SK-N-SH (cell line): ENCODE data around the gene NRDC. TPM values are rescaled to one million over a fixed set of nuclear protein-coding genes. Genes with fewer than 3 reads are reported as not detected.
A peak's percentile ranks its signal among the peaks of the same experiment; 100 is the strongest.

Experiments
- CTCF ChIA-PET: fragments of 300-600, 350-600 bp; formaldehyde crosslinking; extraction: SDS; loops from one replicate; lab custom pipeline; 2021; lab: Yijun Ruan, JAX
- POLR2A ChIA-PET: fragments of 350-600 bp; sonication (Branson Sonifier 250); formaldehyde crosslinking; extraction: SDS; loops from one replicate; lab custom pipeline; 2020; ENCODE audit warnings: antibody characterized with exemption, inconsistent platforms; lab: Yijun Ruan, JAX
- DNase-seq: peaks from one replicate; pipeline ENCODE4 v3.0.0; 2012
- H2AFZ ChIP-seq: fragments of 200-600 bp; sonication (generic); 2 replicates; pipeline ENCODE4 v1.8.1; 2016; ENCODE audit warnings: antibody characterized with exemption, mild to moderate bottlenecking, low read depth
- H3F3A ChIP-seq: fragments of 200-600 bp; sonication (generic); replicated peaks from 2 replicates; pipeline ENCODE3; 2016; ENCODE audit warnings: antibody characterized with exemption, mild to moderate bottlenecking; ENCODE audit not compliant: insufficient read depth
- H3K27ac ChIP-seq, 2 experiments: fragments of 200-500 bp in 1 of 2; fragments of 200-600 bp in 1 of 2; sonication (Bioruptor generic) in 1 of 2; sonication (generic), shearing (Covaris generic) in 1 of 2; 2 replicates each; pipeline versions ENCODE4 v1.5.1 to v1.6.1; 2014 to 2016; ENCODE audit warnings: low read depth in 2 of 2, inconsistent platforms in 1 of 2, low read length in 1 of 2, mild to moderate bottlenecking in 1 of 2, mixed read lengths in 1 of 2
- H3K27me3 ChIP-seq: fragments of 200-600 bp; sonication (generic), shearing (Covaris generic); 2 replicates; pipeline ENCODE4 v1.6.1; 2016; ENCODE audit warnings: mixed run types; ENCODE audit not compliant: insufficient read depth
- H3K36me3 ChIP-seq, 2 experiments: fragments of 200-500 bp in 1 of 2; fragments of 200-600 bp in 1 of 2; sonication (Bioruptor generic) in 1 of 2; sonication (generic) in 1 of 2; replicated peaks in 1 of 2; 2 replicates each; pipeline versions ENCODE3 to v1.5.1; 2014 to 2016; ENCODE audit warnings: low read length in 1 of 2, mild to moderate bottlenecking in 1 of 2; ENCODE audit not compliant: insufficient read depth in 2 of 2, control insufficient read depth in 1 of 2
- H3K4me1 ChIP-seq, 2 experiments: fragments of 200-500 bp in 1 of 2; fragments of 200-600 bp in 1 of 2; sonication (Bioruptor generic) in 1 of 2; sonication (generic), shearing (Covaris generic) in 1 of 2; 2 replicates each; pipeline versions ENCODE4 v1.5.1 to v1.6.1; 2014 to 2016; ENCODE audit warnings: low read depth in 1 of 2, low read length in 1 of 2, mixed run types in 1 of 2; ENCODE audit not compliant: insufficient read depth in 2 of 2, control insufficient read depth in 1 of 2
- H3K4me2 ChIP-seq: fragments of 200-600 bp; sonication (generic), shearing (Covaris generic); 2 replicates; pipeline ENCODE4 v1.6.1; 2017; ENCODE audit warnings: mixed run types
- H3K4me3 ChIP-seq, 2 experiments: fragments of 200-500 bp in 1 of 2; fragments of 200-600 bp in 1 of 2; sonication (Bioruptor generic) in 1 of 2; sonication (generic), shearing (Covaris generic) in 1 of 2; 2 replicates each; pipeline versions ENCODE4 v1.5.1 to v1.8.1; 2014 to 2016; ENCODE audit warnings: low read depth in 2 of 2, inconsistent platforms in 1 of 2, low read length in 1 of 2, mild to moderate bottlenecking in 1 of 2, mixed read lengths in 1 of 2, moderate library complexity in 1 of 2
- H3K79me2 ChIP-seq: fragments of 200-600 bp; sonication (generic); 2 replicates; pipeline ENCODE4 v1.8.1; 2017; ENCODE audit warnings: mild to moderate bottlenecking; ENCODE audit not compliant: insufficient read depth
- H3K9ac ChIP-seq: fragments of 200-600 bp; sonication (generic); 2 replicates; pipeline ENCODE4 v1.6.1; 2017; ENCODE audit warnings: mixed run types
- H3K9me2 ChIP-seq: fragments of 200-600 bp; sonication (generic); 2 replicates; pipeline ENCODE4 v1.6.1; 2017; ENCODE audit warnings: mixed run types
- H3K9me3 ChIP-seq: fragments of 200-600 bp; sonication (generic); 2 replicates; pipeline ENCODE4 v1.6.1; 2017; ENCODE audit warnings: mixed run types, mild to moderate bottlenecking, moderate library complexity
- H4K20me1 ChIP-seq: fragments of 200-600 bp; sonication (generic); 2 replicates; pipeline ENCODE4 v1.6.1; 2017; ENCODE audit warnings: mild to moderate bottlenecking, mixed run types; ENCODE audit not compliant: insufficient read depth
- EZH2phosphoT487 ChIP-seq: fragments of 200-600 bp; sonication (generic); IDR thresholded peaks from 2 replicates; pipeline ENCODE4 v1.6.1; 2017; ENCODE audit warnings: low read depth, mixed run types, mild to moderate bottlenecking, antibody characterized with exemption, moderate library complexity, borderline replicate concordance
- FOXJ3 ChIP-seq: sonication (generic); formaldehyde crosslinking; IDR thresholded peaks from 2 replicates; pipeline ENCODE4 v1.5.1; 2020; ENCODE audit warnings: mild to moderate bottlenecking, missing genetic modification reagents
- FOXM1 ChIP-seq: IDR thresholded peaks from 2 replicates; pipeline ENCODE4 v1.4.0; 2012; ENCODE audit warnings: low read depth, mild to moderate bottlenecking
- GABPA ChIP-seq: IDR thresholded peaks from 2 replicates; pipeline ENCODE4 v1.4.0; 2012; ENCODE audit warnings: low read depth, mild to moderate bottlenecking
- GATA2 ChIP-seq: sonication (generic); formaldehyde crosslinking; IDR thresholded peaks from 2 replicates; pipeline ENCODE4 v1.5.0; 2020; ENCODE audit warnings: mild to moderate bottlenecking, missing genetic modification reagents
- MAX ChIP-seq: IDR thresholded peaks from 2 replicates; pipeline ENCODE4 v1.4.0; 2012; ENCODE audit warnings: low read depth
- MEF2A ChIP-seq: IDR thresholded peaks from 2 replicates; pipeline ENCODE4 v1.4.0; 2012; ENCODE audit warnings: low read depth, borderline replicate concordance
- NFIC ChIP-seq: IDR thresholded peaks from 2 replicates; pipeline ENCODE4 v1.4.0; 2012; ENCODE audit warnings: borderline replicate concordance
- NRF1 ChIP-seq: IDR thresholded peaks from 2 replicates; pipeline ENCODE4 v1.6.1; 2012; ENCODE audit warnings: low read depth, mild to moderate bottlenecking, low read length
- POLR2AphosphoS5 ChIP-seq: IDR thresholded peaks from 2 replicates; pipeline ENCODE4 v1.6.1; 2012; ENCODE audit warnings: low read depth, low read length
- RAD21 ChIP-seq: IDR thresholded peaks from 2 replicates; pipeline ENCODE4 v1.6.1; 2012; ENCODE audit warnings: mild to moderate bottlenecking, low read length
- RCOR1 ChIP-seq: fragments of 150-350 bp; IDR thresholded peaks from 2 replicates; pipeline ENCODE4 v1.6.1; 2017; ENCODE audit warnings: antibody characterized with exemption, low read length
- RFX5 ChIP-seq: IDR thresholded peaks from 2 replicates; pipeline ENCODE4 v1.6.1; 2012; ENCODE audit warnings: mild to moderate bottlenecking, improper control_type of control experiment, low read length
- RXRA ChIP-seq: IDR thresholded peaks from 2 replicates; pipeline ENCODE4 v1.4.0; 2012; ENCODE audit warnings: low read depth, mild to moderate bottlenecking, borderline replicate concordance
- SIN3A ChIP-seq: IDR thresholded peaks from 2 replicates; pipeline ENCODE4 v1.6.1; 2012; ENCODE audit warnings: low read depth, mild to moderate bottlenecking, low read length, moderate library complexity, borderline replicate concordance
- SMC3 ChIP-seq: IDR thresholded peaks from 2 replicates; pipeline ENCODE4 v1.6.1; 2012; ENCODE audit warnings: low read depth, low read length, improper control_type of control experiment
- TAF1 ChIP-seq: IDR thresholded peaks from 2 replicates; pipeline ENCODE4 v1.6.1; 2012; ENCODE audit warnings: low read depth, mild to moderate bottlenecking, low read length, moderate library complexity, borderline replicate concordance
- YY1 ChIP-seq: IDR thresholded peaks from 2 replicates; pipeline ENCODE4 v1.4.0; 2012; ENCODE audit warnings: low read depth, mild to moderate bottlenecking
- WGBS: methylation state at CpG from one replicate; pipeline ENCODE4 v1.1.6; 2017; ENCODE audit warnings: low lambda C conversion rate; 5-methylcytosine and 5-hydroxymethylcytosine counted together
- polyA plus RNA-seq, 3 experiments: library from polyadenylated mRNA; depleted of rRNA; stranded (reverse); fragments of >200 nt; gene quantifications; 2 replicates each; pipeline ENCODE4 v1.2.3, GENCODE V29; 2012
- TF ChIP-seq, protein P1 (sequence below): IDR thresholded peaks from 2 replicates; pipeline ENCODE4 v1.4.0; 2012; ENCODE audit warnings: low read depth, borderline replicate concordance
- TF ChIP-seq, protein P2 (sequence below): IDR thresholded peaks from 2 replicates; pipeline ENCODE4 v1.4.0; 2012; ENCODE audit warnings: low read depth, borderline replicate concordance
- TF ChIP-seq, protein P3 (sequence below): fragments of 150-350 bp; IDR thresholded peaks from 2 replicates; pipeline ENCODE4 v1.6.1; 2016; ENCODE audit warnings: mild to moderate bottlenecking, low read depth, low read length
- TF ChIP-seq, protein P4 (sequence below): IDR thresholded peaks from 2 replicates; pipeline ENCODE4; 2012

Gene NRDC, protein sequence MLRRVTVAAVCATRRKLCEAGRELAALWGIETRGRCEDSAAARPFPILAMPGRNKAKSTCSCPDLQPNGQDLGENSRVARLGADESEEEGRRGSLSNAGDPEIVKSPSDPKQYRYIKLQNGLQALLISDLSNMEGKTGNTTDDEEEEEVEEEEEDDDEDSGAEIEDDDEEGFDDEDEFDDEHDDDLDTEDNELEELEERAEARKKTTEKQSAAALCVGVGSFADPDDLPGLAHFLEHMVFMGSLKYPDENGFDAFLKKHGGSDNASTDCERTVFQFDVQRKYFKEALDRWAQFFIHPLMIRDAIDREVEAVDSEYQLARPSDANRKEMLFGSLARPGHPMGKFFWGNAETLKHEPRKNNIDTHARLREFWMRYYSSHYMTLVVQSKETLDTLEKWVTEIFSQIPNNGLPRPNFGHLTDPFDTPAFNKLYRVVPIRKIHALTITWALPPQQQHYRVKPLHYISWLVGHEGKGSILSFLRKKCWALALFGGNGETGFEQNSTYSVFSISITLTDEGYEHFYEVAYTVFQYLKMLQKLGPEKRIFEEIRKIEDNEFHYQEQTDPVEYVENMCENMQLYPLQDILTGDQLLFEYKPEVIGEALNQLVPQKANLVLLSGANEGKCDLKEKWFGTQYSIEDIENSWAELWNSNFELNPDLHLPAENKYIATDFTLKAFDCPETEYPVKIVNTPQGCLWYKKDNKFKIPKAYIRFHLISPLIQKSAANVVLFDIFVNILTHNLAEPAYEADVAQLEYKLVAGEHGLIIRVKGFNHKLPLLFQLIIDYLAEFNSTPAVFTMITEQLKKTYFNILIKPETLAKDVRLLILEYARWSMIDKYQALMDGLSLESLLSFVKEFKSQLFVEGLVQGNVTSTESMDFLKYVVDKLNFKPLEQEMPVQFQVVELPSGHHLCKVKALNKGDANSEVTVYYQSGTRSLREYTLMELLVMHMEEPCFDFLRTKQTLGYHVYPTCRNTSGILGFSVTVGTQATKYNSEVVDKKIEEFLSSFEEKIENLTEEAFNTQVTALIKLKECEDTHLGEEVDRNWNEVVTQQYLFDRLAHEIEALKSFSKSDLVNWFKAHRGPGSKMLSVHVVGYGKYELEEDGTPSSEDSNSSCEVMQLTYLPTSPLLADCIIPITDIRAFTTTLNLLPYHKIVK
- 83.9 and 84.8 TPM in 2 replicates for polyA plus RNA-seq (2012; rRNA removed)
- polyA plus RNA-seq (2012; cell fraction: cytosol; rRNA removed), result 62.8 and 66.3 TPM in 2 replicates
- polyA plus RNA-seq (2012; cell fraction: nucleus; rRNA removed), result 223 and 292 TPM in 2 replicates

DNA sequence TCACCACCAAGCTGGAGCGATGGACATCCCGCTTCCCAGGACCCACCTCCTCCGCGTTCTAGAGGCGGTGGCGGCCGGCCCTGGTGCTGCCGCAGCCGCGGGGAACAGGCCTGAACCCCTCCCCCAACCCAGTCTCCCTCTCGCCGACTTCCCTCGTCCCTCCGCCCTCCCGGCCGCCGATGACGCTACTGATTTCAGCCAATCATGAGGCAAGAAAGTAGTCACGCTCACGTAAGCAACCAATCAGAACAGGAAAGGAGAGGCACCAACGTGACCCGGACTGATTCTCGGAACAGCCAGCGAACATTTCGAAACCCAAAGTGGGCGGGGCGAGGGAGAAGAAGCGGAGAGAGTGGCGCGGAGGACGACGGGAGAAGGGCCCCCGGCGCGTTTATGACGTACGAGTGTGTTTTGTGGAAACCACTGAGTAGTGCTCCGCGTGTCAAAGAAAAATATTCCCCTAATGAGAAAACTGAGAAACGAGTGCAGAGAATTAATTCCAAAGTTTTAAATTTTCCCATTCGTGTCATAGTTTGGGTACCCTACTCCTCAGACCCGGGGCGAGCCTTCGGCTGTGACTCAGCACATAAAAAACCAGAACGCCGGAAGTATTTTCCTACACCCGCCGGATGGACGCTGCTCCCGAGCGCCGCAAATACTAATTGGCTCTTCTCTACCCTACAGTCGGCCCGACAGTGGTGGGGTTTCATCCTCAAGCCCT, at the start of gene NRDC:
TSS of gene NRDC (minus strand) at position 112 of the 721 bp plus-strand sequence. CDS start 112 bp downstream, outside the sequence.
- peak; percentile 93 for DNase-seq
- Histone ChIP-seq H3K4me1 (peaks cover 4 to 5% of the 10 kb centered on the region in 2 experiments; a peak in 1 of 4 replicates), H3K27me3 (no peaks in the 10 kb centered on the region), H3K9ac (peak within 1 kb of the TSS; percentile 93), H3K36me3 (peaks cover 0 to 4% of the 10 kb centered on the region in 2 experiments), H3K4me2 (peak within 1 kb of the TSS; percentile 94), H2AFZ (peak within 1 kb of the TSS; percentile 88), H3K79me2 (peaks cover 47% of the 10 kb centered on the region), H3F3A (peaks cover 8% of the 10 kb centered on the region), H3K4me3 (peak within 1 kb of the TSS; percentile 73 to 87), H3K9me2 (no peaks in the 10 kb centered on the region), H4K20me1 (peaks cover 5% of the 10 kb centered on the region; the same call in 1 of the 2 replicates), H3K27ac (peak within 1 kb of the TSS; percentile 92 to 96), H3K9me3 (no peaks in the 10 kb centered on the region)
- CTCF ChIA-PET, result interaction anchor here (1.5 kb wide), 1 partner anchor 19 kb away, joined by 6 read pairs; no protein-coding TSS in a partner anchor
- POLR2A ChIA-PET, result interaction anchor here (1.0 to 1.2 kb wide), 2 partner anchors 18 to 176 kb away, joined by 3 to 5 read pairs; partner anchors contain the start of gene TXNDC12
- 1% methylated on average over 50 of the region's 54 CpGs for WGBS
- TF ChIP-seq GABPA (peak; percentile 88), GATA2 (CRISPR knock-in tag) (no peak), TAF1 (peak; percentile 99), MAX (peak; percentile 39; the same call in 1 of the 2 replicates), RCOR1 (no peak), FOXM1 (no peak), EZH2phosphoT487 (no peak), RFX5 (peak; percentile 88), FOXJ3 (no peak), SIN3A (peak; percentile 50), RAD21 (no peak), NRF1 (no peak), RXRA (no peak), POLR2AphosphoS5 (peak; percentile 89), SMC3 (no peak), YY1 (peak; percentile 67; the same call in 1 of the 2 replicates), NFIC (no peak), MEF2A (no peak)
- TF ChIP-seq, protein P1, sequence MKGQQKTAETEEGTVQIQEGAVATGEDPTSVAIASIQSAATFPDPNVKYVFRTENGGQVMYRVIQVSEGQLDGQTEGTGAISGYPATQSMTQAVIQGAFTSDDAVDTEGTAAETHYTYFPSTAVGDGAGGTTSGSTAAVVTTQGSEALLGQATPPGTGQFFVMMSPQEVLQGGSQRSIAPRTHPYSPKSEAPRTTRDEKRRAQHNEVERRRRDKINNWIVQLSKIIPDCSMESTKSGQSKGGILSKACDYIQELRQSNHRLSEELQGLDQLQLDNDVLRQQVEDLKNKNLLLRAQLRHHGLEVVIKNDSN, result peak; percentile 92
- TF ChIP-seq, protein P2, sequence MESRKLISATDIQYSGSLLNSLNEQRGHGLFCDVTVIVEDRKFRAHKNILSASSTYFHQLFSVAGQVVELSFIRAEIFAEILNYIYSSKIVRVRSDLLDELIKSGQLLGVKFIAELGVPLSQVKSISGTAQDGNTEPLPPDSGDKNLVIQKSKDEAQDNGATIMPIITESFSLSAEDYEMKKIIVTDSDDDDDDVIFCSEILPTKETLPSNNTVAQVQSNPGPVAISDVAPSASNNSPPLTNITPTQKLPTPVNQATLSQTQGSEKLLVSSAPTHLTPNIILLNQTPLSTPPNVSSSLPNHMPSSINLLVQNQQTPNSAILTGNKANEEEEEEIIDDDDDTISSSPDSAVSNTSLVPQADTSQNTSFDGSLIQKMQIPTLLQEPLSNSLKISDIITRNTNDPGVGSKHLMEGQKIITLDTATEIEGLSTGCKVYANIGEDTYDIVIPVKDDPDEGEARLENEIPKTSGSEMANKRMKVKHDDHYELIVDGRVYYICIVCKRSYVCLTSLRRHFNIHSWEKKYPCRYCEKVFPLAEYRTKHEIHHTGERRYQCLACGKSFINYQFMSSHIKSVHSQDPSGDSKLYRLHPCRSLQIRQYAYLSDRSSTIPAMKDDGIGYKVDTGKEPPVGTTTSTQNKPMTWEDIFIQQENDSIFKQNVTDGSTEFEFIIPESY, result peak; percentile 29; the same call in 1 of the 2 replicates
- TF ChIP-seq, protein P3, sequence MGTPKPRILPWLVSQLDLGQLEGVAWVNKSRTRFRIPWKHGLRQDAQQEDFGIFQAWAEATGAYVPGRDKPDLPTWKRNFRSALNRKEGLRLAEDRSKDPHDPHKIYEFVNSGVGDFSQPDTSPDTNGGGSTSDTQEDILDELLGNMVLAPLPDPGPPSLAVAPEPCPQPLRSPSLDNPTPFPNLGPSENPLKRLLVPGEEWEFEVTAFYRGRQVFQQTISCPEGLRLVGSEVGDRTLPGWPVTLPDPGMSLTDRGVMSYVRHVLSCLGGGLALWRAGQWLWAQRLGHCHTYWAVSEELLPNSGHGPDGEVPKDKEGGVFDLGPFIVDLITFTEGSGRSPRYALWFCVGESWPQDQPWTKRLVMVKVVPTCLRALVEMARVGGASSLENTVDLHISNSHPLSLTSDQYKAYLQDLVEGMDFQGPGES, result peak; percentile 32; the same call in 1 of the 2 replicates
- TF ChIP-seq, protein P4, sequence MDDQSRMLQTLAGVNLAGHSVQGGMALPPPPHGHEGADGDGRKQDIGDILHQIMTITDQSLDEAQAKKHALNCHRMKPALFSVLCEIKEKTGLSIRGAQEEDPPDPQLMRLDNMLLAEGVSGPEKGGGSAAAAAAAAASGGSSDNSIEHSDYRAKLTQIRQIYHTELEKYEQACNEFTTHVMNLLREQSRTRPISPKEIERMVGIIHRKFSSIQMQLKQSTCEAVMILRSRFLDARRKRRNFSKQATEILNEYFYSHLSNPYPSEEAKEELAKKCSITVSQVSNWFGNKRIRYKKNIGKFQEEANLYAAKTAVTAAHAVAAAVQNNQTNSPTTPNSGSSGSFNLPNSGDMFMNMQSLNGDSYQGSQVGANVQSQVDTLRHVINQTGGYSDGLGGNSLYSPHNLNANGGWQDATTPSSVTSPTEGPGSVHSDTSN, result peak; percentile 51
